ENCODE results near the gene TBC1D22A. TPM values are rescaled to one million over a fixed set of nuclear protein-coding genes. Genes with fewer than 3 reads are reported as not detected.

The TBC1D22A gene
- total RNA-seq, 2 donors from 2014 or later: 21.0 to 27.9 TPM

DNA sequence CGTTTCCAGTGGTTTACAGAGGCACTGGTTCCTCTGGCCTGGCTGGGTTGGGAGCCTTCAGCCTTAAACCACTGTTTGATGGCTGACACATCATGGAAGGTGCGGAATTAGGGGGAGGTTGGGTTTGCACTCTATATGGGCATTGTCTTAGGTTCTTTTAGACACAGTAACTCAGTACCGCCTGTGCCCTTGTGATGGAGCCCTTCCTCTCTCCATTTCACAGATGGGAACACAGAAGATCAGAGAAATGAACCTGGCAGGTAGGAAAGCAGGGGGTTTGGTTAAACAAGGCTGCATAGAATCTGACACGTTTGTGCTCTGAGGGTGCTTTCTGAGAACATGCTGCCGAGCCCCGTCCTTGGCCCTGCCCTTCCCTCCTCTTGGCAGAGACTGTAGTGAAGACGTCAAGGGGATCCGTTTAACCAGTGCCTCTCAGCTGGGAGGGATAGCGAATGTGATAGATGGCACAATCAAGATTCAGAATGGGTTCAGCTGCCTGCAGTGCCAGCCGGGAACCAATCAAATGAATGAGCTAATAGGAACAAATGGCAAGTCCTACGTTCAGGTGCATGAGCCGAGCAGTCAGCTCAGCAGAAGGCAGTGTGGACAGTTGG lies 228.6 kb downstream of the TBC1D22A start:
- no peak for DNase-seq
- Mint-ChIP-seq H3K36me3 (ENCODE audit: low read depth) (no peaks in the 10 kb centered on the region), H3K4me3 (no peak overlapping the region), H3K4me1 (no peaks in the 10 kb centered on the region), H3K27ac (peak overlapping the region; percentile 1), H3K27me3 (ENCODE audit: insufficient read depth) (no peaks in the 10 kb centered on the region), H3K9me3 (no peaks in the 10 kb centered on the region)
- TF ChIP-seq, protein P1, sequence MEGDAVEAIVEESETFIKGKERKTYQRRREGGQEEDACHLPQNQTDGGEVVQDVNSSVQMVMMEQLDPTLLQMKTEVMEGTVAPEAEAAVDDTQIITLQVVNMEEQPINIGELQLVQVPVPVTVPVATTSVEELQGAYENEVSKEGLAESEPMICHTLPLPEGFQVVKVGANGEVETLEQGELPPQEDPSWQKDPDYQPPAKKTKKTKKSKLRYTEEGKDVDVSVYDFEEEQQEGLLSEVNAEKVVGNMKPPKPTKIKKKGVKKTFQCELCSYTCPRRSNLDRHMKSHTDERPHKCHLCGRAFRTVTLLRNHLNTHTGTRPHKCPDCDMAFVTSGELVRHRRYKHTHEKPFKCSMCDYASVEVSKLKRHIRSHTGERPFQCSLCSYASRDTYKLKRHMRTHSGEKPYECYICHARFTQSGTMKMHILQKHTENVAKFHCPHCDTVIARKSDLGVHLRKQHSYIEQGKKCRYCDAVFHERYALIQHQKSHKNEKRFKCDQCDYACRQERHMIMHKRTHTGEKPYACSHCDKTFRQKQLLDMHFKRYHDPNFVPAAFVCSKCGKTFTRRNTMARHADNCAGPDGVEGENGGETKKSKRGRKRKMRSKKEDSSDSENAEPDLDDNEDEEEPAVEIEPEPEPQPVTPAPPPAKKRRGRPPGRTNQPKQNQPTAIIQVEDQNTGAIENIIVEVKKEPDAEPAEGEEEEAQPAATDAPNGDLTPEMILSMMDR (conservative IDR thresholded peaks at IDR 0.05): peak; percentile 34
- Histone ChIP-seq H3K36me3 (ENCODE audit: control insufficient read depth, insufficient read depth, low read length) (peaks cover 4% of the 10 kb centered on the region), H3K4me3 (ENCODE audit: low read length) (no peak overlapping the region), H3K4me1 (ENCODE audit: control insufficient read depth, insufficient read depth, low read length) (no peaks in the 10 kb centered on the region), H3K9ac (ENCODE audit: extremely low read depth, low read length, poor library complexity, severe bottlenecking) (no peak overlapping the region), H3K27ac (ENCODE audit: low read depth, low read length) (no peak overlapping the region), H3K9me3 (ENCODE audit: control insufficient read depth, low read length) (no peaks in the 10 kb centered on the region), H3K27me3 (ENCODE audit: control insufficient read depth, insufficient read depth, low read length, poor library complexity, severe bottlenecking) (no peaks in the 10 kb centered on the region)
- WGBS, 2 experiments (ENCODE audit: insufficient coverage in 1 of 2, insufficient read length in 1 of 2): 89 to 90% methylated on average over 9 to 12 of the region's 12 CpGs

DNA sequence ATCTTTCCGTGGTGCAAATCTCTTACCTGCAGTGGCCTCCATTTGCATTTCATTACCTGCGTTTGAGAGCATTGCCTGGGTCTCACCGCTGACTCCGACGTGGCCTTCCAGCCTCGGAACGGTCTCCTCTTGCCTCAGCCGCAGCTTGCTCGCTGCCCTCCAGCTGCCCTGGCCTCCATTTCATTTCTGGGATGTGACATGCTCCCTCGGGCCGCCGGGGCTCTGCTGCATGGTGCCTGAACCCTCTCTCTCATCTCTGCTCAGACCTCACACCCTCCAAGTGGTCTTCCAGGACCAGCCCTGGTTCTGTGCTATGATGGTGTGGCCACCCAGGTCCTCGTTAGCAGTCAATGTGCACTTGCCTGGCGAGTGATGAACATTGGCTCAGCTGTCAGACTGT lies 229.2 kb downstream of the TBC1D22A start:
- 81 to 86% methylated on average over 12 to 14 of the region's 14 CpGs for WGBS, 2 experiments (ENCODE audit: insufficient coverage in 1 of 2, insufficient read length in 1 of 2)
- no peaks in the 10 kb centered on the region for H3K4me1 Mint-ChIP-seq
- Histone ChIP-seq H3K9me3 (ENCODE audit: control insufficient read depth, low read length) (no peaks in the 10 kb centered on the region), H3K4me3 (ENCODE audit: low read length) (no peak overlapping the region), H3K9ac (ENCODE audit: extremely low read depth, low read length, poor library complexity, severe bottlenecking) (no peak overlapping the region), H3K36me3 (ENCODE audit: control insufficient read depth, insufficient read depth, low read length) (peaks cover 4% of the 10 kb centered on the region), H3K27me3 (ENCODE audit: control insufficient read depth, insufficient read depth, low read length, poor library complexity, severe bottlenecking) (no peaks in the 10 kb centered on the region), H3K27ac (ENCODE audit: low read depth, low read length) (no peak overlapping the region), H3K4me1 (ENCODE audit: control insufficient read depth, insufficient read depth, low read length) (no peaks in the 10 kb centered on the region)
- DNase-seq: no peak
- H3K27me3 Mint-ChIP-seq (ENCODE audit: insufficient read depth): no peaks in the 10 kb centered on the region
- no peak overlapping the region for H3K4me3 Mint-ChIP-seq
- H3K36me3 Mint-ChIP-seq (ENCODE audit: low read depth): no peaks in the 10 kb centered on the region
- peak overlapping the region; percentile 53 for H3K27ac Mint-ChIP-seq
- TF ChIP-seq, protein P1 (conservative IDR thresholded peaks at IDR 0.05): no peak
- no peaks in the 10 kb centered on the region for H3K9me3 Mint-ChIP-seq

- H3K27me3 ChIP-seq (ENCODE audit: control insufficient read depth, insufficient read depth, low read length, poor library complexity, severe bottlenecking): no peaks in the 10 kb centered on the region
- Mint-ChIP-seq H3K36me3 (ENCODE audit: low read depth) (no peaks in the 10 kb centered on the region), H3K4me3 (no peak overlapping the region), H3K4me1 (no peaks in the 10 kb centered on the region), H3K27me3 (ENCODE audit: insufficient read depth) (no peaks in the 10 kb centered on the region), H3K9me3 (no peaks in the 10 kb centered on the region), H3K27ac (peak overlapping the region; percentile 53)
- H3K9me3 ChIP-seq (ENCODE audit: control insufficient read depth, low read length): no peaks in the 10 kb centered on the region
- 85 to 94% methylated on average over 18 to 25 of the region's 25 CpGs for WGBS, 2 experiments (ENCODE audit: insufficient coverage in 1 of 2, insufficient read length in 1 of 2)
- no peaks in the 10 kb centered on the region for H3K4me1 ChIP-seq (ENCODE audit: control insufficient read depth, insufficient read depth, low read length)
- TF ChIP-seq, protein P1 (conservative IDR thresholded peaks at IDR 0.05): peak; percentile 41
- H3K9ac ChIP-seq (ENCODE audit: extremely low read depth, low read length, poor library complexity, severe bottlenecking): no peak overlapping the region
- DNase-seq: no peak
- H3K27ac ChIP-seq (ENCODE audit: low read depth, low read length): no peak overlapping the region
- H3K36me3 ChIP-seq (ENCODE audit: control insufficient read depth, insufficient read depth, low read length): peaks cover 4% of the 10 kb centered on the region
- no peak overlapping the region for H3K4me3 ChIP-seq (ENCODE audit: low read length)
These were observed 229.8 kb downstream of the TBC1D22A start for GRCh38 chr22:46992121-46992731.

Data from endodermal cell (in vitro differentiated cells).